HG03469 (cell line): ENCODE data around the gene DENND6B.
"Not testable (repeated sequence)": the region's sequence is repeated elsewhere in the genome, so short reads cannot be mapped to it uniquely, and the experiment has no call there.

Source experiments
- ATAC-seq: cut with Tn5 transposase; IDR thresholded peaks from one replicate; pipeline ENCODE4 v1.9.1; 2021; ENCODE audit warnings: mild to moderate bottlenecking, moderate library complexity, moderate number of reproducible peaks; ENCODE audit not compliant: unreplicated experiment

Gene DENND6B

DNA sequence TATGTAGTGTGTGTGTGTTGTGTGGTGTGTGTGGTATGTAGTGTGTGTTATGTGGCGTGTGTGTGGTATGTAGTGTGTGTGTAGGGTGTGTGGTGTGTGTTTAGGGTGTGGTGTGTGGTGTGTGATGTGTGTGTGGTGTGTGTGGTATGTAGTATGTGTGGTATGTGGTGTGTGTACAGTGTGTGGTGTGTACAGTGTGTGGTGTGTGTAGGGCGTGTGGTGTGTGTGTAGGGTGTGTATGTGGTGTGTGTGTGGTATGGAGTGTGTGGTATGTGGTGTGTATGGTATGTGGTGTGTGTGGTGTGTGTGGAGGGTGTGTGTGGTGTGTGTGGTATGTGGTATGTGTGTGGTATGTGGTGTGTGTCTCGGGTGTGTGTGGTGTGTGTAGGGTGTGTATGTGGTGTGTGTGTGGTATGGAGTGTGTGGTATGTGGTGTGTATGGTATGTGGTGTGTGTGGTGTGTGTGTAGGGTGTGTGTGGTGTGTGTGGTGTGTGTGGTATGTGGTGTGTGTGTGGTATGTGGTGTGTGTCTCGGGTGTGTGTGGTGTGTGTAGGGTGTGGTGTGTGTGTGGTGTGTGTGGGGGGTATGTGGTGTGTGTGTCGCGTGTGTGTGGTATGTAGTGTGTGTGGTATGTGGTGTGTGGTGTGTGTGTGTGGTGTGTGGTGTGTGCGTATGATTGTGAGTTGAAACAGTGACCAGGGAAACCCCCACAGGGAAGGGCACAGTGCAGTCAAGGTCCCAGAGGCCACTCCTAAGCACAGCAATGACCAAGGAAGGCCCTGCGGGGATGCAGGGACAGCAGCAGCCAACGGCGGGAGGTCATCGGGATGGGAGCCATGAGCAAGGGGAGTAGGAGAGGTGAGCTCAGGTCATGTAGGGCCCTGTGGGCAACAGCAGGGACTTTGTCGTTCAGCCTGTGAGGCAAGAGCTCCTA lies 13.4 kb upstream of the DENND6B start:
- no peak for ATAC-seq

DNA sequence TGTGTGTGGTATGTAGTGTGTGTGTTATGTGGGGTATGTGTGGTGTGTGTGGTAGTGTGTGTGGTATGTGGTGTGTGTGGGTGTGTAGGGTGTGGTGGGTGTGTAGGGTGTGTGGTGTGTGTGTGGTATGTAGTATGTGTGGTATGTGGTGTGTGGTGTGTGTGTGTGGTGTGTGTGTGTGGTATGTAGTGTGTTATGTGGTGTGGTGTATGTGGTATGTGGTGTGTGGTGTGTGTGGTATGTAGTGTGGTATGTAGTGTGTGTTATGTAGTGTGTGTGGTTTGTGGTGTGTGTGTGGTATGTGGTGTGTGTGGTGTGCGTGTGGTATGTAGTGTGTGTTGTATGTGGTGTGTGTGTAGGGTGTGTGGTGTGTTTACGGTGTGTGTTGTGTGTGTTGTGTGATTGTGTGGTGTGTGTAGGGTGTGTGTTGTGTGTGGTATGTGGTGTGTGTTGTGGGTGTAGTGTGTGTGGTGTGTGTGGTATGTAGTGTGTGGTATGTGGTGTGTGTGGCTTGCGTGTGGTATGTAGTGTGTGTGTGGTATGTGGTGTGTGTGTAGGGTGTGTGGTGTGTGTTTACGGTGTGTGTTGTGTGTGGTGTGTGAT lies 12.1 kb upstream of the DENND6B start:
- ATAC-seq: no peak

GRCh38 chr22:50338042-50338573 lies 11.3 kb upstream of the DENND6B start:
- no peak for ATAC-seq

DNA sequence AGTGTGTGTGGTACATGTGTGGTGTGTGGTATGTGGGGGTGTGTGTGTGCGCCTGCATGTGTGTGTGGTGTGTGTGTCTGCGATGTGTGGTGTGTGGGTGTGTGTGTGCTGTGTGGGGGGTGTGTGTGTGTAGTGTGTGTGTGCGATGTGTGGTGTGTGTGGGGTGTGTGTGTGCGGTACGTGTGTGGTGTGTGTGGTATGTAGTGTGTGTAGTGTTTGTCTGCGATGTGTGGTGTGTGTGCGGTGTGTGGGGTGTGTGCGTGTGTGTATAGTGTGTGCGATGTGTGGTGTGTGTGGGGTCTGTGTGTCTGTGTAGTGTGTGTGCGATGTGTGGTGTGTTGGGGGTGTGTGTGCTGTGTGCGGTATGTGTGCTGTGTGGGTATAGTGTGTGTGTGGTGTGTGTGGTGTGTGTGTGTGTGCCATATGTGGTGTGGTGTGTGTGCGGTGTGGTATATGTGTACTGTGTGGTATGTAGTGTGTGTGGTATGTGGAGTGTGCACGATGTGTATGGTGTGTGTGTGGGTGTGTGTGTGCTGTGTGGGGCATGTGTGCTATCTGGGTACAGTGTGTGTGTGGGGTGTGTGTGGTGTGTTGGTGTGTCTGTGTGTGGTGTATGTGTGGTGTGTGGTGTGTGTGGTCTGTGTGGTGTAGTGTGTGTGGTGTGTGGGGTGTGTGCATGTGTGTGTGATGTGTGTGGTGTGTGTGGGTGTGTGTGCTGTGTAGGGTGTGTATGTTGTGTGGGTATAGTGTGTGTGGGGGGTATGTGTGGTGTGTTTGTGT lies 10.6 kb upstream of the DENND6B start:
- no peak for ATAC-seq

DNA sequence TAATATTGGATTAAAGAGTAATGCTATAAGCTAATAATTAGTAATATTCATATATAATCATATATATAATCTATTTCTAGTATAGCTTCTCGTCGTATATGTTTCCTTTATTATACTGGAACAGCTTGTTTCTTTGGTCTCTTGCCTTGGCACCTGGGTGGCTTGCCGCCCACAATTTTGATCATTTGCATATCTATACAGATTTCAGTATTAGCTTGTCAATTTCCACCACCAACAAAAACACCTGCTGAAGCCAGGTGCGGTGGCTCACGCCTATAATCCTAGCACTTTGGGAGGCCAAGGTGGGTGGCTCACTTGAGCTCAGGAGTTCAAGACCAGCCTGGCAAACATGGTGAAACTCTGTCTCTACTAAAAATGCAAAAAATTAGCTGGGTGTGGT lies 7.6 kb upstream of the DENND6B start:
- ATAC-seq: not testable (repeated sequence)

DNA sequence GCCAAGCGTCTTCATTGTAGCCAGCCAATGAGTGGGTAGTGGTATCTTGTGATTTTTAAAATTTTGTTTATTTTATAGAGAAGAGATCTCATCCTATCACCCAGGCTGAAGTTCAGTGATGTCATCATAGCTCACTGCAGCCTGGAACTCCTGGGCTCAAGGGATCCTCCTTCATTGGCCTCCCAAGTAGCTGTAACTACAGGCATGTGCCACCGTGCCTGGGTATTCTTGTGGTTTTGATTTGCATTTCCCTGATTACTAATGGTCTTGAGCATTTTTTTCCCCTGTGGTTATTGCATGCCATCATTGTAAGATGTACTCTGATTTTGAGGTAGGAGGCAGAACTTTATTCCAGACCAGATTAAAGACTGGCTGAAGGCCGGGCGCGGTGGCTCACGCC lies 2.4 kb upstream of the DENND6B start:
- ATAC-seq: no peak

- no peak for ATAC-seq
Observed at GRCh38 chr22:50327711-50328019, 853 bp upstream of the DENND6B start.

- no peak for ATAC-seq
Observed at GRCh38 chr22:50326225-50326955, 422 bp downstream of the DENND6B start.

GRCh38 chr22:50325444-50326224 lies 1.2 kb downstream of the DENND6B start:
- no peak for ATAC-seq

GRCh38 chr22:50323900-50324299 lies 2.9 kb downstream of the DENND6B start:
- no peak for ATAC-seq

DNA sequence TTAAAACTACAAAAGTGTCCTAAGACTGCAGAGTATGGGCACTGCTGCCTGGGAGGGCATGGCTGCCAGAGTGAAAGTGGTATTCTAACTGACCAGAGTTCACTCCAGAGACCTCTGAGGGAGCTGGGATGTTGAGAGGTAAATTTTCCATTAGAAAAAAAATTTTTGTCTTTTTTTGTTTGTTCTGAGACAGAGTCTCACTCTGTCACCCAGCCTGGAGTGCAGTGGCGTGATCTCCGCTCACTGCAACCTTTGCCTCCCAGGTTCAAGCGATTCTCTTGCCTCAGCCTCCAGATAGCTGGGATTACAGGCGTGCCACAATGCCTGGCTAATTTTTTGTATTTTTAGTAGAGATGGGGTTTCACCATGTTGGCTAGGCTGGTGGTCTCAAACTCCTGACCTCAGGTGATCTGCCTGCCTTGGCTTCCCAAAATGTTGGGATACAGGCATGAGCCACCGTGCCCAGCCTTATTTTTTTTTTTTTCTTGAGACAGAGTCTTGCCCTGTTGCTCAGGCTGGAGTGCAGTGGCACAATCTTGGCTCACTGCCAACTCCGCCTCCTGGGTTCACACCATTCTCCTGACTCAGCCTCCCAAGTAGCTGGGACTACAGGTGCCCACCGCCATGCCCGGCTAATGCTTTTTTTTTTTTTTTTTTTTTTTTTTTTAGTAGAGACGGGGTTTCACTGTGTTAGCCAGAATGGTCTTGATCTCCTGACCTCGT lies 4.3 kb downstream of the DENND6B start:
- not testable (repeated sequence) for ATAC-seq

- ATAC-seq: no peak
Observed at GRCh38 chr22:50320671-50321325, 6.0 kb downstream of the DENND6B start.

DNA sequence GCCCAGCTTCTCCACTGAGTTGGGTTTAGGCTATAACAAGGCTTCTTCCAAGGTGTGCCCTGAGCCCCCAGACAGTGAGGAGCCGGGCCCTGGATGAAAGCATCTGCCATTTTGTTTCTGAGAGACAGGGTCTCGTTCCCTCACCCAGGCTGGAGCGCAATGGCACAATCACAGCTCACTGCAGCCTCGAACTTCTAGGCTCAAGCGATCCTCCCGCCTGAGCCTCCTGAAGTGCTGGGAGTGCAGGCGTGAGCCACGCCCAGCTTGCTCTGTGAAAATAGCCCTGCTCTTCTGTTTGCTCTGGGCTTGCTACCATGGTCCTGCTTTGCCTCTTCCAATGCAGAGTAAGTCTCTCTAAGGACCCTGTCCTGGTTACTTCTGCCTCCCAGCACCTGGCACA lies 6.7 kb downstream of the DENND6B start:
- no peak for ATAC-seq

GRCh38 chr22:50319503-50319951 lies 7.3 kb downstream of the DENND6B start:
- ATAC-seq: no peak

- no peak for ATAC-seq
Observed at GRCh38 chr22:50318698-50319411, 8.0 kb downstream of the DENND6B start.

GRCh38 chr22:50318356-50318697 lies 8.5 kb downstream of the DENND6B start:
- ATAC-seq: no peak

GRCh38 chr22:50317674-50318073 lies 9.1 kb downstream of the DENND6B start:
- no peak for ATAC-seq

DNA sequence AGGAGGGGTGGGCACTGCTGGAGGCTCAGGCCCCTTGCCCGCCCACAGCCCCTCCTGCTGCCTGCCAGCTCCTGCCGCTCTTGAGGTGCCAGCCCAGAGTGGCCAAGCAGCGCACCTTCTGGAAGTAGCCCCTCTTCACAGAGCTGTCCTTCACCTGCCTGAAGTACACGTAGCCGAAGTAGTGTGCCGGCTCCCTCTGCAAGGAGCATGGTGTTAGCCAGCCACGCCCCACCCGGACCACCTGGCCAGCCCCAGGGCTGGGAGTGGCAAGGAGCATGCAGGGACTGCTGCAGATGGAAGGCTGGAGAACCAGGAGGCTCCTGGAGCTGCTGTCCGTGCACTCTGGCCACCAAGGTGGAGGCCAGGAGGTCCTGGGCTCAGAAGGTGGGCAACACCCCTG lies 9.6 kb downstream of the DENND6B start:
- no peak for ATAC-seq
